Activated naive CD8-positive, alpha-beta T cell (primary cell): Measurements from ENCODE around the gene AKAP7.

Experiments
- H3K27ac Mint-ChIP-seq: one replicate; pipeline ENCODE4 v1.8.0; 2021; ENCODE audit warnings: mixed read lengths
- H3K27me3 Mint-ChIP-seq: one replicate; pipeline ENCODE4 v1.8.0; 2021; ENCODE audit warnings: mixed read lengths
- H3K36me3 Mint-ChIP-seq: one replicate; pipeline ENCODE4 v1.8.0; 2021; ENCODE audit warnings: mixed read lengths
- H3K4me1 Mint-ChIP-seq: one replicate; pipeline ENCODE4 v1.8.0; 2021; ENCODE audit warnings: low read depth, mixed read lengths
- H3K4me3 Mint-ChIP-seq: one replicate; pipeline ENCODE4 v1.8.0; 2021; ENCODE audit warnings: mild to moderate bottlenecking, mixed read lengths
- H3K9me3 Mint-ChIP-seq: one replicate; pipeline ENCODE4 v1.8.0; 2021; ENCODE audit warnings: low read depth, mixed read lengths

AKAP7 gene

GRCh38 chr6:131205481-131206244 lies 70.4 kb downstream of the AKAP7 start:
- H3K27ac Mint-ChIP-seq = peak overlapping the region; percentile 78
- H3K4me3 Mint-ChIP-seq = no peak overlapping the region
- H3K9me3 Mint-ChIP-seq = no peaks in the 10 kb centered on the region
- H3K36me3 Mint-ChIP-seq = peaks cover 12% of the 10 kb centered on the region
- H3K27me3 Mint-ChIP-seq = no peaks in the 10 kb centered on the region
- peaks cover 62% of the 10 kb centered on the region for H3K4me1 Mint-ChIP-seq

- Mint-ChIP-seq H3K9me3 (no peaks in the 10 kb centered on the region), H3K27ac (peak overlapping the region; percentile 50), H3K4me3 (peak overlapping the region; percentile 5), H3K36me3 (peaks cover 15% of the 10 kb centered on the region), H3K4me1 (peaks cover 56% of the 10 kb centered on the region), H3K27me3 (no peaks in the 10 kb centered on the region)
Observed at GRCh38 chr6:131206463-131207251, 71.4 kb downstream of the AKAP7 start.

- Mint-ChIP-seq H3K4me3 (no peak overlapping the region), H3K27me3 (no peaks in the 10 kb centered on the region), H3K27ac (peak overlapping the region; percentile 51), H3K9me3 (no peaks in the 10 kb centered on the region), H3K4me1 (peaks cover 65% of the 10 kb centered on the region), H3K36me3 (peaks cover 18% of the 10 kb centered on the region)
Observed at GRCh38 chr6:131208787-131209186, 73.5 kb downstream of the AKAP7 start.

GRCh38 chr6:131210469-131210868 lies 75.2 kb downstream of the AKAP7 start:
- H3K4me1 Mint-ChIP-seq = peaks cover 66% of the 10 kb centered on the region
- peaks cover 18% of the 10 kb centered on the region for H3K36me3 Mint-ChIP-seq
- H3K27me3 Mint-ChIP-seq = no peaks in the 10 kb centered on the region
- no peak overlapping the region for H3K4me3 Mint-ChIP-seq
- H3K27ac Mint-ChIP-seq = no peak overlapping the region
- no peaks in the 10 kb centered on the region for H3K9me3 Mint-ChIP-seq

- Mint-ChIP-seq H3K36me3 (peaks cover 19% of the 10 kb centered on the region), H3K4me3 (no peak overlapping the region), H3K4me1 (peaks cover 59% of the 10 kb centered on the region), H3K9me3 (no peaks in the 10 kb centered on the region), H3K27ac (no peak overlapping the region), H3K27me3 (no peaks in the 10 kb centered on the region)
Observed at GRCh38 chr6:131212024-131212423, 76.8 kb downstream of the AKAP7 start.

- H3K27ac Mint-ChIP-seq = peak overlapping the region; percentile 10
- H3K9me3 Mint-ChIP-seq = no peaks in the 10 kb centered on the region
- no peak overlapping the region for H3K4me3 Mint-ChIP-seq
- no peaks in the 10 kb centered on the region for H3K27me3 Mint-ChIP-seq
- H3K36me3 Mint-ChIP-seq = peaks cover 16% of the 10 kb centered on the region
- H3K4me1 Mint-ChIP-seq = peaks cover 54% of the 10 kb centered on the region
Observed at GRCh38 chr6:131212913-131213312, 77.6 kb downstream of the AKAP7 start.

GRCh38 chr6:131213501-131213990 lies 78.3 kb downstream of the AKAP7 start:
- Mint-ChIP-seq H3K27me3 (no peaks in the 10 kb centered on the region), H3K4me3 (no peak overlapping the region), H3K9me3 (no peaks in the 10 kb centered on the region), H3K27ac (no peak overlapping the region), H3K4me1 (peaks cover 48% of the 10 kb centered on the region), H3K36me3 (peaks cover 13% of the 10 kb centered on the region)

GRCh38 chr6:131215219-131215618 lies 80.0 kb downstream of the AKAP7 start:
- Mint-ChIP-seq H3K4me1 (peaks cover 45% of the 10 kb centered on the region), H3K27me3 (no peaks in the 10 kb centered on the region), H3K9me3 (no peaks in the 10 kb centered on the region), H3K27ac (peak overlapping the region; percentile 67), H3K36me3 (peaks cover 10% of the 10 kb centered on the region), H3K4me3 (no peak overlapping the region)

- Mint-ChIP-seq H3K27ac (no peak overlapping the region), H3K4me1 (peaks cover 51% of the 10 kb centered on the region), H3K9me3 (no peaks in the 10 kb centered on the region), H3K27me3 (no peaks in the 10 kb centered on the region), H3K4me3 (no peak overlapping the region), H3K36me3 (peaks cover 13% of the 10 kb centered on the region)
Observed at GRCh38 chr6:131216246-131216645, 81.0 kb downstream of the AKAP7 start.

GRCh38 chr6:131222773-131223172 lies 87.5 kb downstream of the AKAP7 start:
- Mint-ChIP-seq H3K27me3 (no peaks in the 10 kb centered on the region), H3K4me3 (no peak overlapping the region), H3K9me3 (no peaks in the 10 kb centered on the region), H3K4me1 (peaks cover 33% of the 10 kb centered on the region), H3K36me3 (peaks cover 24% of the 10 kb centered on the region), H3K27ac (no peak overlapping the region)

GRCh38 chr6:131223416-131223815 lies 88.1 kb downstream of the AKAP7 start:
- peaks cover 35% of the 10 kb centered on the region for H3K4me1 Mint-ChIP-seq
- no peaks in the 10 kb centered on the region for H3K9me3 Mint-ChIP-seq
- H3K36me3 Mint-ChIP-seq = peaks cover 26% of the 10 kb centered on the region
- no peak overlapping the region for H3K4me3 Mint-ChIP-seq
- H3K27me3 Mint-ChIP-seq = no peaks in the 10 kb centered on the region
- H3K27ac Mint-ChIP-seq = no peak overlapping the region

GRCh38 chr6:131225127-131225526 lies 89.9 kb downstream of the AKAP7 start:
- no peaks in the 10 kb centered on the region for H3K27me3 Mint-ChIP-seq
- peaks cover 26% of the 10 kb centered on the region for H3K36me3 Mint-ChIP-seq
- H3K9me3 Mint-ChIP-seq = no peaks in the 10 kb centered on the region
- no peak overlapping the region for H3K27ac Mint-ChIP-seq
- peaks cover 35% of the 10 kb centered on the region for H3K4me1 Mint-ChIP-seq
- no peak overlapping the region for H3K4me3 Mint-ChIP-seq

GRCh38 chr6:131225959-131226358 lies 90.7 kb downstream of the AKAP7 start:
- Mint-ChIP-seq H3K27me3 (no peaks in the 10 kb centered on the region), H3K4me3 (no peak overlapping the region), H3K27ac (no peak overlapping the region), H3K4me1 (peaks cover 35% of the 10 kb centered on the region), H3K9me3 (no peaks in the 10 kb centered on the region), H3K36me3 (peaks cover 25% of the 10 kb centered on the region)

GRCh38 chr6:131226459-131227157 lies 91.3 kb downstream of the AKAP7 start:
- H3K9me3 Mint-ChIP-seq = no peaks in the 10 kb centered on the region

GRCh38 chr6:131227158-131227543 lies 91.9 kb downstream of the AKAP7 start:
- no peak overlapping the region for H3K4me3 Mint-ChIP-seq
- no peaks in the 10 kb centered on the region for H3K9me3 Mint-ChIP-seq
- peaks cover 34% of the 10 kb centered on the region for H3K4me1 Mint-ChIP-seq
- H3K36me3 Mint-ChIP-seq = peaks cover 18% of the 10 kb centered on the region
- H3K27ac Mint-ChIP-seq = peak overlapping the region; percentile 3
- no peaks in the 10 kb centered on the region for H3K27me3 Mint-ChIP-seq

More at GRCh38 chr6:131226459-131227157, 91.3 kb downstream of the AKAP7 start:
- H3K4me1 Mint-ChIP-seq = peaks cover 36% of the 10 kb centered on the region
- peaks cover 22% of the 10 kb centered on the region for H3K36me3 Mint-ChIP-seq
- no peak overlapping the region for H3K4me3 Mint-ChIP-seq
- no peak overlapping the region for H3K27ac Mint-ChIP-seq
- H3K27me3 Mint-ChIP-seq = no peaks in the 10 kb centered on the region
